ENCODE measurements around the gene TSPY2. TPM values are rescaled to one million over a fixed set of nuclear protein-coding genes. Genes with fewer than 3 reads are reported as not detected.
"Not testable (repeated sequence)": the region's sequence is repeated elsewhere in the genome, so short reads cannot be mapped to it uniquely, and the experiment has no call there.

TSPY2 gene
- not detected for total RNA-seq

GRCh38 chrY:6245923-6246322, at the start of gene TSPY2:
Gene TSPY2, plus strand, starts transcription at chrY:6246223. Its CDS starts 46 bp downstream, at chrY:6246269.
- not testable (repeated sequence) for H3K9me3 ChIP-seq; H3K27me3 ChIP-seq; H3K4me1 ChIP-seq; H3K27ac ChIP-seq; DNase-seq (ENCODE audit: low spot score in 2 of 2); H3K36me3 ChIP-seq; H3K4me3 ChIP-seq
- no CpG with 5 or more reads among the region's 27 CpGs for WGBS

GRCh38 chrY:6209565-6209964, 36.5 kb upstream of the TSPY2 start:
- H3K27ac ChIP-seq; H3K27me3 ChIP-seq; H3K4me1 ChIP-seq; DNase-seq (ENCODE audit: low spot score in 2 of 2); H3K4me3 ChIP-seq; H3K36me3 ChIP-seq; H3K9me3 ChIP-seq: not testable (repeated sequence)

- not testable (repeated sequence) for H3K4me3 ChIP-seq; H3K27me3 ChIP-seq; H3K4me1 ChIP-seq; H3K27ac ChIP-seq; H3K36me3 ChIP-seq; H3K9me3 ChIP-seq; DNase-seq (ENCODE audit: low spot score in 2 of 2)
- WGBS: no CpG with 5 or more reads among the region's 1 CpG
Measured at GRCh38 chrY:6217045-6217444, 29.0 kb upstream of the TSPY2 start.

GRCh38 chrY:6269839-6270238, 23.8 kb downstream of the TSPY2 start:
- not testable (repeated sequence) for H3K27me3 ChIP-seq; H3K27ac ChIP-seq; DNase-seq (ENCODE audit: low spot score in 2 of 2); H3K4me3 ChIP-seq; H3K36me3 ChIP-seq; H3K9me3 ChIP-seq; H3K4me1 ChIP-seq
- WGBS: no CpG with 5 or more reads among the region's 4 CpGs

All from suprapubic skin (tissue), 4 donors.